GM04504 (cell line): Measurements from ENCODE around the gene NDUFA6.
"Not testable (repeated sequence)": the region's sequence is repeated elsewhere in the genome, so short reads cannot be mapped to it uniquely, and the experiment has no call there.

Source experiments
- DNase-seq: peaks from one replicate; pipeline ENCODE4 v3.0.0-alpha.2; 2012; ENCODE audit warnings: low read depth

NDUFA6 gene

DNA sequence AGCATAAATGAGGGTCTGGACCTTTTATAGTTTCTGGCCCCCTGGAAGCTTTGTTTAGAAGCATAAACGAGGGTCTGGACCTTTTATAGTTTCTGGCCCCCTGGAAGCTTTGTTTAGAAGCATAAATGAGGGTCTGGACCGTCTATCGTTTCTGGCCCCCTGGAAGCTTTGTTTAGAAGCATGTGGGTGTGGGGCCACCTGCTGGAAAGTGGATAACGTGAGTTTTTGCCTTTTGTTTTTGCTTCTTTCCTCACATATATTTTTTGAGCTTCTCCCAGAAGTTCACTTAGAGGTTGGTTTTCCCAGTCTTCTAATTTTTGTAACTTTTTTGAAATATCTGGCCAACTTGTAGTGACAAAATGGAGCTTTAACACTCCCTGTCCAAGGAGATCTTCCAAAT is 22.2 kb upstream of the NDUFA6 start:
- not testable (repeated sequence) for DNase-seq

DNA sequence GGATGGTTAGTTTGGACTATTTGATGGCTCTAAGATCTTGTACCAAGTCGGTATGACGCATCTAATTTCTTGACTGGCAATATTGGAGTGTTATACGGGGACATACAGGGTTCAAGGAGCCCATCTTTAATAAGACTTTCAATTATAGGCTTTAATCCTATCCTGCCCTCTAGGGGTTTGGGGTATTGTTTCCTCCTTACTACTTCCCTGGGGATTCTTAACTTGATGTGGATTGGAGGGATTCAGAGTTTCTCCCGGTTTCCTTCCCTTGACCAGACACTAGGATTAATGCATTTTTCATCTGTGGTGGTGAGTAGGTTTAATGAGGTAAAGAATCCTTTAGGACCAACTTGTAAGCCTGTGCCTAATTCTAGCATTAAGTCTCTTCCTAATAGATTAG is 21.2 kb upstream of the NDUFA6 start:
- no peak for DNase-seq

DNA sequence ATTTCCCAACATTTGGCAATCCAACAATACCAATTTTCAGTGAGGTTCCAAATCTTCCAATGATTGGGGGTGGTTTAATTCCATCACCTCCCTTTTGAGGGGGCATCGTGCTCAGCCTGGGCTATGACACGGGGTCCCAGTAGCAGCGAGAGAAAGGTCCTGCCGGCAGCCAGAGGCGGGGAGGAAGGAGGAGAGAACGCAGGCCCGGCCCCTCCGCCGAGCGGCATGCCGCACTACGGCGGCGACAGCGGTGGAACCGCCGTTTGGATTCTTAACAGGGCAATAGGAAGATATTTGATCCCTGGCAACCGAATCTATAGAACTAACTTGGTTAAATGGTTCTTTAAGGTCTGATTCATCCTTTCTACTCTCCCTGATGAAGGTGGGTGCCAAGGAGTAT is 18.3 kb upstream of the NDUFA6 start:
- no peak for DNase-seq

DNA sequence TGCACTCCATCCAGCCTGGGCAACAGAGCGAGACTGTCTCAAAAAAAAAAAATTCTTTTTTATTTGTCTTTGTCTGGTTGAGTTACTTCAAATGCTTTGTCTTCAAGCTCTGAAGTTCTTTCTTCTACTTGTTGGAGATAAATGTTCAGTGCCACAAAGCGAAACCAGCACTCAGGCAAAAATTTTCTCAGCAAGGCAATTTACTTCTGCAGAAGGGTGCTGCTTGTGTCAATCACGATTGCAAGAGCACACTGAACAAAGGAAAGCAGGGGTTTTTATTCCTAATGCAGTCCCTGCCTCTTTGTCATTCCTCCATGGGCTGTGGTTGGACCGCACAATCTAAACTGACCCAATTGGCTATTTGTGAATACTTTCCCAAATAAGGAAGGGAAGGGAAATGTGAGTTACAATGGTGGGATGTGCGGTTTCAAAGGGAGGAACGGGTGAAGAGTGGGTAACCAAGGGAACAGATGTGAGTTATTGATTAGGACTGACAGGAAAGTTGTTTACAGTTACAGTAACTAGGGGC is 13.8 kb upstream of the NDUFA6 start:
- DNase-seq, result not testable (repeated sequence)

DNA sequence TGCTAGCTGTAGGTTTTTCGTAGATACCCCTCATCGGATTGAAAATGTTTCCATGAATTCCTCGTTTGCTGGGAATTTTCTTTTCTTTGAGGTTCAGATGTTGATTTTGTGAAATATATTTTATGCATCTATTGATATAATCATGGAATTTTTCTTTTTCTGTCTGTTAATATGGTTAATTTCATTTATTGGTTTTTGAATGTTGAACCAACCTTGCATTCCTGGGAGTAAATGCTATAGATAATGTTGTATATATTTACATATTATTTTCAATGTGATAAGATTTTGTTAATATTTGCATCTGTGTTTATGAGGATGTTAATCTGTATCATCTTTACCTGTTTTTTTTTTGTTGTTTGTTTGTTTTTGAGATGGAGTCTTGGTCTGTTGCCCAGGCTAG is 10.6 kb upstream of the NDUFA6 start:
- DNase-seq, result no peak

DNA sequence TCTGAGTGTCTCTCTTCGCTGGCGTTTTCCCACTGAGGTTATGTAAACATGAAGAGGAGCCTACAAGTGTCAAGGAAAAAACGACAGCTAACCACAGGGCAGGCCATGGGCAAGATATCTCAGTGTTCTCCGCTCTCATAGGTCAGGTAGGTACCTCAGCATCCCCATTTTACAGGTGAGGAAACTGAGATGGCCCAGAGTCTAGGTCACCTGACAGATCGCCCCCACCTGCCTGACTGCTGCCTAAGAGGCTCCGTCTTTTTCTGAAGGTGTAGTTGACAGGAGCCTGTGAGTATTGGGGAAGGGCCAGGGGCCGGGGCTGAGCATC is 847 bp upstream of the NDUFA6 start:
- no peak for DNase-seq

DNA sequence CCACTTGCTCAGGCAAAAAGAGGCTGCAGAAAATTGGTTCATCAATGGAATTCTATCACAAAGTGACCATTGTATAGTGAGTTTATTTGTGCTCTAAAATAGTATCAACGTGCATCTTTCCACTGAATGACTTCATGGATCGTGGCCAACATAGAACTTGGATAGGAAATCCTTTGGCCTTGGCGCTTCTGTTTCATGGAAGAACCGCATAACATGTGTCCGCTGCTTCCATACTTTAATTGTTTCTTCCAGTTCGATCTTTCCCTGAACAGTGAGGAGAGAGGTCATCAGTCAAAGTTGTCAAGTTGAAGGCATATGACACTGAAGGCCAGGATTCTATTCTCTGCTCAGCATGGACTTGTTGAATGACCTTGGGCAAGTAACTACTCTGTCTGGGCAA is 4.5 kb downstream of the NDUFA6 start:
- DNase-seq, result no peak

DNA sequence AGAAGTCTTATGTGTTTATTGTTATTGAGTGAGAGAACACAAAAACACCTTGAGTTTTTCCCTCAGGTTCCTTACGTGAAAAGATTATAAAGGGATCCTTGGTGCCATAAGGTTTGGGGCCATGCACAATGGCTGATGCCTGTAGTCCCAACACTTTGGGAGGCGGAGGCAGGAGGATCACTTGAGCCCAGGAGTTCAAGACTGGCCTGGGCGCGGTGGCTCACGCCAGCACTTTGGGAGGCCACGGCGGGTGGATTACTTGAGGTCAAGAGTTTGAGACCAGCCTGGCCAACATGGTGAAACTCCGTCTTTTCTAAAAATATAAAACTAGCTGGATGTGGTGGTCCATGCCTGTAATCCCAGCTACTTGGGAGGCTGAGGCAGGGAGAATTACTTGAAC is 5.7 kb downstream of the NDUFA6 start:
- no peak for DNase-seq

DNA sequence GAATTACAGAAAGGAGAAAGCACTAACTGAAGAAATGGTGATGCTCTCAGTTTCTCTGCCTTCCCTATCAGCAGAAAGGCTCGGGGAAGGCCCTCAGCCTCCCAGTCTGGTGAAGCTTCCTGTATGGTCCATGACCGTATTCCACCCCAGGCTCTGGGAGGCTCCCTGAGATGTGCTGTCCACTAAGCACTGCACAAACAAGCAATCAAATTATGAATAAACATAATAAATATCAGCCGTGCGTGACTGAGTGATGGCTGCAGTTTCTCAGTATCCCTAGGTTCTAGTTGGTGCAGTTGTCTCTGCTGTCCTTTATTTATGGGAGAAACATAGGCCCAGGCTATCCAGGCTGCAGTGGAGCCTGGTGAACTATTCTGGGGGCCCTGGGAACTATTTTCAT is 7.5 kb downstream of the NDUFA6 start:
- DNase-seq, result no peak

DNA sequence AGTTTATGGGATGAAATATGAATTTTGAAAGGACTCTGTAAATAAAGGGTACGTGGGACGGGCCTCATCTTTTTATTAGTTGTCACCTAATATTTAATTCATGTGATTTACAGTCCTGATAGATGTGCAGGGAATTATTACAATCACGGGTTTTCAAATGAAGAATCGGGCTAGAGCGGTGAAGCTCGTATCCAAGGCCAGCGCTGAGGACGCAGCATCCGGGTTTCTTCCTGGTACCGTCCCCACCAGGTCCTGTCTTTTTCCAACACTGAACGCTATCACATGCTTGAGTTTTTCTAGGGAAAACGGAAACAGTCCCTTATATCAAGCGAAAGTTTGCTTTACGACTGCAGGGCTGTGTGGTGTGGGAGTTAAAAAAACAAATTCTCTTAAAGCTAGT is 10.3 kb downstream of the NDUFA6 start:
- DNase-seq, result no peak

DNA sequence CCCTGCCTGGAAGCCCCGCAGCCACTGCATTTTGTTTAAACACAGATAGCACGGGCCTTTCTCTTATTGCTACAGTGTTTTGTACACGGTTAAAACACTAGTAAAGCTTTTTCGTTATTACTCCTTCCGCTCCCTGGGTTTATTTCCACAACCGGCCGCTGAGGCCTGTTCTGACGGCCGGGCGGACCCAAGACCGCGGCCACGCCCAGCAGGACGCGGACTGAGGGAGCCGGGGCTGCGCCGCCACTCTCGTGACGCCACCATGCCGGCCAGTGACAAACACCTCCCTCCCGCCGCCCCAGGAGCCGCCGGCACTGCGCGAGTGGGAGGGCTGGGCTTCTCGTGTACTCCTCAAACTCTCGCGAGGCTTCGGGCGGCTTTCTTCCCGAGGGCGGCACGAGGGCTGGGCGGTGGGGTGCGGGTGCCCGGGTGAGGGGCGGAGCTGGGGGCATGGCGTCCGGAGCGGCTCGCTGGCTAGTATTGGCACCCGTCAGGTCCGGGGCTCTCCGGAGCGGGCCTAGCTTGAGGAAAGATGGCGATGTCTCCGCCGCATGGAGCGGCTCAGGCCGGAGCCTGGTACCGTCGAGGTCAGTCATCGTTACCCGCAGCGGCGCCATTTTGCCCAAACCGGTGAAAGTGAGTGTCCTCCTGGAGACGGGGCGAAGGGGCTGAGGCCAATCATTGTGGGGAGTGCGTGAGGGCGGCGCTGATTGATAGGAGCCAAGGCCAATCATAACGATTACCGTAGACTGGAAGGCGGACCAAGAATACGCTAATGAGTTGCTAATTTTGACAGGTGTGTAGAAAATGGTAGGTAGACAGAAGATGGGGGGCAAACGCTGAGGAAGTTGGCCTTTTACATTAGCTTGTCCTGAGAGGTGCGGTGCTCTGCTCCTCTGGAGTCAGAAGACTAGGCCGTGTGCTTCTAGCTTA is 11.0 kb downstream of the NDUFA6 start, which contains the start of gene SMDT1:
SMDT1 (plus strand) TSS at position 382 of the 933 bp plus-strand sequence; CDS start at position 451, 69 bp downstream.
- DNase-seq, result peak; percentile 98

DNA sequence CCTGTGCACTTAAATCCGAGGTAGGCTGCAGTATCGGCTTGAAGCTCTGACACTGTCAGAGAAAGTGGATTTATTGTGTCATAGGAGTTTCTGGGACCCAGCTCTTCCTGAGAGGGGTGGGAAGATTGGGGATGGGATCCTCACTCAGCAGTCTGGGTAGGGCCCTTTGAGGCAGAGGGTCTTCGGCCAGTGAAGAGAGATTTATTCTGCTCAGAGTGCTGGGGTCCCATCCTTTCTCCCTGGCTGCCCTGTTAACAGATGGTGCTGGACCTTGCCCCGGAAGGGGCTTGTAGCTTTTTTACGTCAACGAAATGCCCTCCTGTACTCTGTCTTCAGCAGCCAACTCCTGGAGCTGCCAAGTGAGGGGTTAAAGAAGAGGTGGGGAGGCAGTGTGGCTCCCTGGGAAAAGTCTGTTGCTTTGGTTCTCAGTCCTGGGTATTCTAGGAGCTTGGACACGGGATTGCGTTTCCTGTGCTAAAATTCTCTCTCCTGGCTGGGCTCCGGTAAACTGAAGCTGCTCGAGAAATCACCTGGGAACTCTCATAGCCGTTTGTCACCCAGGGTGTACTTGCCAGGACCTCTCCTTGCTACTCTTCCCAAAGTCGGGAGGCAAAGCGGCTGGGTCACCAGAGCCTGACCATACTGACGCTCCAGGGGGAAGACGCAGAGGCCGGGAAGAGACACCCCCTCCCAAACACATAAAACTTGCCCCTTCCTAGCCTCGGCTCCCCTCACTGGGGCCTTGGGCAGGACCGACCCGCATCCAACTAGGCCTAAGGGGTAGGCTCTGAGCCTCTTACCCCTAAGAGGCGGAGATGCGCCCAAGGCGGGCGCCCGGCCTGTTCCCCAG is 11.9 kb downstream of the NDUFA6 start:
- DNase-seq, result no peak

DNA sequence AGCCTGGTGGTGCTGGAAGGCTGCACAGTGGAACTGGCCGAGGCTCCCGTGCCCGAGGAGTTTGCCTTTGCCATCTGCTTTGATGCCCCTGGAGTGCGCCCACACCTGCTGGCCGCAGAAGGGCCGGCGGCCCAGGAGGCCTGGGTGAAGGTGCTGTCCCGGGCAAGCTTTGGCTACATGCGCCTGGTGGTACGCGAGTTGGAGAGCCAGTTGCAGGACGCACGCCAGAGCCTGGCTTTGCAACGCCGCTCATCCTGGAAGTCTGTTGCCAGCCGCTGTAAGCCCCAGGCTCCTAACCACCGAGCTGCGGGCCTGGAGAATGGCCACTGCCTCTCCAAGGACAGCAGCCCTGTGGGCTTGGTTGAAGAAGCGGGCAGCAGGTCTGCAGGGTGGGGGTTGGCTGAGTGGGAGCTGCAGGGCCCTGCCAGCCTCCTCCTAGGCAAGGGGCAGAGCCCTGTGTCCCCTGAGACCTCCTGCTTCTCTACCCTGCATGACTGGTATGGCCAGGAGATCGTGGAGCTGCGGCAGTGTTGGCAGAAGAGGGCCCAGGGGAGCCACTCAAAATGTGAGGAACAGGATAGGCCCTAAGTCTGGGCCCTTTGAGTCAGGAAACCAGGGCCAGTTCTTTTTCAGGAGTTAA is 13.0 kb downstream of the NDUFA6 start:
- no peak for DNase-seq

DNA sequence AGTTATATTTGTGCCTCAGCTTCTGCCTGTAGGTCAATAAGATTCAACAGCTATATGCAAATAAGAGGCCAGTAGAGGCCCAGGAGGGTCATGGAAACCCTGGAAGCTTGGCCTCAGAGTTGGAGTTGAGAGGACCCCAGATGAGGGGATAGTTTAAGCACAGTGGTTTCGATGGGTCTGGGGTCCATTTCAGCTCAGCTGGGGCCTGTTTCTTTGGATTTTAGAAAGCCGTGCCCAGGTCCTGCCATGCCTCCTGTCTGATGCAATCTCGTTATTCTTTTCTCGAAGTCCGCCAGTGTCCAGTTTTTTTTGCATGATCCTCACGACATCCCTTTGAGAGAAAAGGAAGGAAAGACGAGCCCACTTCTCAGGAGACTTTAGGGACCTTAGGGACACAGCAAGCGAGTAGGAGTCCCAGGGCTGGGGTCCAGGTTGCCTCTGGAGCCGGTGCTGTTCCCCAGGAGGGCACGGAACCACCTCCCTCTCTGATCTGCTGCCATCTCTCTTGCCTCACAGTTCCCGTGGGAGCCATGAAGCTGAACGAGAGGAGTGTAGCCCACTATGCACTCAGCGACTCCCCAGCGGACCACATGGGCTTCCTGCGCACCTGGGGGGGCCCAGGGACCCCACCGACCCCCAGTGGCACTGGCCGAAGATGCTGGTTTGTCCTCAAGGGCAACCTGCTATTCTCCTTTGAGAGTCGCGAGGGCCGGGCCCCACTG is 13.6 kb downstream of the NDUFA6 start:
- no peak for DNase-seq

DNA sequence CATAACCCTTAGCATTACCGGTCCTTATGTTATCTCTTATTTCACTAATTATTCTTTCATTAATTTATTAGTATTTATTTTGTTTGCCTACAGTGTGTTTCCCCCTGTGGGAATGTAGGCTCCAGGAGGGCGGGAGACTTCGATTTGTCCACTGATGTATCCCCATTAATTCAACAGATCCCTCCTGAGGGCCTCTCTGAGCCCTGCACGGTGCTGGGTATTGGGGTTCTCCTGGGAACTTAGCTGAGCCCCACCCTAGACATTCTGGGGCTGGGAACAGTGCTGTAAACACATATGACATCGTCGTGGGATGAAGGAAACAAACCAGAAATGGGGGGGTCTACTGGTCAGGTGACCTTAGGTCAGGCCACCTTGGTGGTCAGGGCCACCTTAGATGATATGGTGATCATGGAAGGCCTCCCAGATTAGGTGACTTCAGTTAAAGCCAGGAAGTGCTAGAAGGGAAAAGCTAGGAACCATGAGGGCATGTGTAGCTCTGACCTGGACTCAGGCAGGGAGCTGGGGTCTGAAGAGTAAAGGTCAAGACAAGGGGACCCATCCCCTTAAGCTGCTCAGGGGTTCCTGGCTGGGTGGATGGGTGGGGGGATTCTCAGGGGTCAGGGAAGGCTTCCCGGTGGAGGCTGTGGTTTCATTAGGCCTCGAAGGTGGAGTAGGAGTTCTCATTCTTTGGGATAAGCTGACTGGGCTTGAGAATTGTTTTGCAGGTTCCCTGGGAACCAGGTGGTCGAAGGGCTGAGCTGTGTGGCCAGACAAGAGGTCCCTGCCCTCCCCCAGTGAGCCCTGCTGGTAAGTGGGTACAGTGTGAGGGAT is 15.5 kb downstream of the NDUFA6 start:
- DNase-seq, result no peak

DNA sequence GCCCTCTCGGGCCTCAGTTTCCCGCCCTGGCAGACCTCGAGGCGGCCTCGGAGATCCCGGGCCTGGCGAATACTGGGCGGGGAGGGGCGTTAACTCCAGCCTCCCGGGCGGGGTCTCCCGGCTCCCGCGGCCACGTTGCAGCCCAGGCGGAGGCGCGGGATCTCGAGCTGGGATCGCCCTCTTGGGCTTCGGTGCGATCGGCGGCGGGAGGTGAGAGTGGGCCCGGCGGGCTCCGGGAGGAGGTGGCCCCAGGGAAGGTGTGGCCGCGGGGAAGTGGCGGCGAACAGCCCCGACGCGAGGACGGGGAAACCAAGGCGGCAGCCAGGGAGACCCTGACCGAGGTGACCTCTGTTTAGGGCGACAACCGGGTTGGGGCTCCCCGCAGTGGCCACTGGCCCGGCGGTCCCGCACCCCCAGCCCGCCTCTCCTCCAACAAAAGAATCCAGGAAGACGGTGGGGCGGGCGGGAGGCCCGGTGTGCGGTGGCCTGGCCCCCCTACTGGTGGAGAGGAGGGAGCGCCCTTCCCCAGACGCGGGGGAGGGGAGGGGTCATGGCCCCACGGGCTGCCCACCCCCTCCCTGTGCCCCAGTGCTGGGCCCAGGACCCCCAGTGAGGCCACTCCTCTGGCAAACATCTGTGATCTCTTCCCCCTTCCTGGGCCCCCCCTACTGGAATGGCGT is 16.3 kb downstream of the NDUFA6 start, which contains the start of gene PHETA2:
PHETA2 (plus strand) TSS at position 117 of the 680 bp plus-strand sequence. CDS start 3,046 bp downstream, outside the sequence.
- DNase-seq, result peak; percentile 30

DNA sequence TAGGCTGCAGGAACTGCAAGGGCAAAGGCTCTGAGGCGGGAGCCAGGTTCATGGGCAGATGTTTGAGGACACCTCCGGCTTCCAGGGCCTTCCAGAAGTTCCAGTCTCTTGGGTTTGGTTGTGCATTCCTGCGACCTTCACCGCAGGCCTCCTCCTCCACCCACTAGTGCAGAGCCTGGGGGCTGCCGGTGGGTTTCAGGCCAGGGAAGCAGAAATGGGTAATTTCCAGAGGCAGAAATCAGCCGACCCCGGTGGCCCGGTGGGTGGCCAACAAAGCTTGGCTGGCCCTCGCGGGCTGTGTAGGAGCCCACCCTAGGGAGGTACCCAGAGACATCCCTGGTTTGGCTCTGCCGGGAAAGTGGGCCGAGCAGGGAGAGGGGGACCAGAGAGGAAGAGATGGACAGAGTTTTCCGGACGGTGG is 16.9 kb downstream of the NDUFA6 start:
- DNase-seq, result no peak

DNA sequence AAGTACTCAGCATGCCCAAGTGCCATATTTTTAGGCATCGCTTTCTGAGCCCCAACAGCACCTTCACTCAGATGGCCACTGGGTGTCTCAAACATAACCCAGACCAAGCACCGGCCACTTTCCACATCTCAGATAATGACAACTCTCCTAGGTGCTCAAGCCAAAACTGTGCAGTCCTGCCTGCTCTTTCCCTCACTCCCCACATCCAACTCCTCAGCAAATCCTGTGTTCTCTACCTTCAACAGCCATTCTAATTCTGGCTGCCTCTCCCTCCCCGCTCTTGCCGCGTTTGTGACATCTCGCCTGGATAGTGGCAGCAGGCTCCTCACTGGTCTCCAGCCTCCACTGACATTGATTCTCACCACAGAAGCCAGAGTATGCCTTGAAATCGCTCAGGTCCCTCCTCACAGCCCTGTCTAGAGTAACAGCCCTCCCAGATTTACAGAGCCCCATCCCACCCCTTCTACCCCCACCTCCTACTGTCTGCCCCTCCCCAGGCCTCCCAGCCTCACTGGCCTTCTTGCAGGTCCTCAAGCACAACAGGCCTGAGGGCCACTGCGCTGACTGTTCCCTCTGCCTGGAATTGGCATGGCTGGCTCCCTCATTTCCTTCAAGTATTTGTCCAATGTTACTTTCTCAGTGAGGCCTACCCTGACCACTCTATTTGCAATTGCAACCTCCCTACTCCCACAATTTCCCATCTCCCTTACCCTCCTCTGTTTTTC is 17.8 kb downstream of the NDUFA6 start:
- DNase-seq, result no peak

DNA sequence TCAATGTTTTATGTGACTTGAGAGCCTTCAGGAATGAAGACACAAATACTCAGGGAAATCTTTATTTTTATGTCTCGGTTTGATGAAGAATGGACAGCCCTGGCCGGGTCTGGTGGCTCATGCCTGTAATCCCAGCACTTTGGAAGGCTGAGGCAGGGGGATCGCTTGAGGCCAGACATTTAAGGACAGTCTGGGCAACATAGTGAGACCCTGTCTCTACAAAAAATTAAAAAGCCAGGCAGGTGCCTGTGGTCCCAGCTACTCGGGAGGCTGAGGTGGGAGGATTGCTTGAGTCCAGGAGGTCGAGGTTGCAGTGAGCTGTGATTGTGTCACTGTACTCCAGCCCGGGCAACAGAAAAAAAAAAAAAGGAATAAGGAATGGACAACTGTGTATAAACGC is 19.1 kb downstream of the NDUFA6 start:
- not testable (repeated sequence) for DNase-seq
